Gastroesophageal sphincter (tissue), 4 donors: ENCODE results near the gene NAPEPLD. TPM values are rescaled to one million over a fixed set of nuclear protein-coding genes. Genes with fewer than 3 reads are reported as not detected.
A peak's percentile ranks its signal among the peaks of the same experiment; 100 is the strongest.
"Not testable (repeated sequence)": the region's sequence is repeated elsewhere in the genome, so short reads cannot be mapped to it uniquely, and the experiment has no call there.

Experiments
- ATAC-seq: fragments of 150-250 bp; one replicate; pipeline ENCODE4 v1.9.1; 2016; ENCODE audit warnings: mild to moderate bottlenecking, moderate library complexity
- H3K27ac ChIP-seq, 4 donors: fragments of 200-600 bp; sonication (generic) in 3 of 4; 1 replicate in 3 of 4; 2 replicates in 1 of 4; pipeline ENCODE4 v1.5.1; 2016 to 2019
- H3K27me3 ChIP-seq: fragments of 200-600 bp; sonication (generic); one replicate; pipeline ENCODE4 v1.5.1; 2019
- H3K36me3 ChIP-seq, 2 donors: fragments of 200-600 bp; sonication (generic); one replicate each; pipeline ENCODE4 v1.5.1; 2019; ENCODE audit warnings: control low read depth in 1 of 2
- H3K4me1 ChIP-seq, 3 donors: fragments of 200-600 bp; sonication (generic); 1 replicate in 2 of 3; 2 replicates in 1 of 3; pipeline ENCODE4 v1.5.1; 2016 to 2019; ENCODE audit warnings: control low read depth in 2 of 3
- H3K4me3 ChIP-seq, 2 donors: fragments of 200-600 bp; sonication (generic); one replicate each; pipeline ENCODE4 v1.5.1; 2019; ENCODE audit warnings: mild to moderate bottlenecking in 1 of 2, moderate library complexity in 1 of 2
- H3K9me3 ChIP-seq, 3 donors: fragments of 200-600 bp; sonication (generic); one replicate each; pipeline ENCODE4 v1.5.1; 2017 to 2019; ENCODE audit warnings: control low read depth in 2 of 3
- CTCF ChIP-seq, 4 experiments: fragments of 200-600 bp in 2 of 4; fragments of 450-650 bp in 2 of 4; sonication (generic) in 1 of 4; IDR thresholded peaks; one replicate each; pipeline ENCODE4 v1.5.1; 2017 to 2019; ENCODE audit warnings: antibody characterized with exemption in 4 of 4, mild to moderate bottlenecking in 2 of 4, moderate library complexity in 2 of 4
- EP300 ChIP-seq: sonication (generic); formaldehyde crosslinking; IDR thresholded peaks from one replicate; pipeline ENCODE4 v1.6.1; 2017; ENCODE audit warnings: antibody characterized with exemption, mild to moderate bottlenecking
- POLR2A ChIP-seq, 2 donors: fragments of 450-650 bp; IDR thresholded peaks; one replicate each; pipeline ENCODE4 v1.6.1; 2017; ENCODE audit warnings: antibody characterized with exemption in 2 of 2, mild to moderate bottlenecking in 2 of 2, moderate library complexity in 1 of 2
- POLR2AphosphoS5 ChIP-seq: sonication (generic); formaldehyde crosslinking; IDR thresholded peaks from one replicate; pipeline ENCODE4 v1.6.1; 2017; ENCODE audit warnings: antibody characterized with exemption
- WGBS, 2 donors: methylation state at CpG; one replicate each; pipeline ENCODE4 v1.1.5; 2018; ENCODE audit warnings: low coverage in 1 of 2; 5-methylcytosine and 5-hydroxymethylcytosine counted together
- total RNA-seq, 4 donors: library from RNA; depleted of rRNA; stranded (reverse); fragments of >200 nt; gene quantifications; one replicate each; pipeline ENCODE4 v1.1.0, GENCODE V29; 2016

The NAPEPLD gene
- total RNA-seq, 4 donors from 2014 or later, result 7.1 to 19.1 (median 7.3) TPM

GRCh38 chr7:103155331-103156024, 6.6 kb upstream of the NAPEPLD start:
- not testable (repeated sequence) for H3K4me3 ChIP-seq, H3K36me3 ChIP-seq, ATAC-seq, H3K27ac ChIP-seq, H3K27me3 ChIP-seq, H3K9me3 ChIP-seq, H3K4me1 ChIP-seq
- 86 to 95% methylated on average over 5 to 8 of the region's 8 CpGs for WGBS, 2 donors

GRCh38 chr7:103154042-103154441, 5.1 kb upstream of the NAPEPLD start:
- H3K27me3 ChIP-seq, result no peaks in the 10 kb centered on the region
- H3K4me1 ChIP-seq, result peaks cover 0 to 8% (median 0%) of the 10 kb centered on the region in 3 donors
- no peaks in the 10 kb centered on the region for H3K36me3 ChIP-seq
- WGBS, 2 donors, result 87 to 92% methylated on average over 2 to 6 of the region's 6 CpGs
- no peak for ATAC-seq
- no peak overlapping the region for H3K27ac ChIP-seq
- TF ChIP-seq CTCF (IDR thresholded peaks at IDR 0.05), result no peak
- no peak for TF ChIP-seq POLR2AphosphoS5
- no peak for TF ChIP-seq POLR2A (IDR thresholded peaks at IDR 0.05)
- no peak for TF ChIP-seq EP300
- H3K4me3 ChIP-seq, result no peak overlapping the region
- no peaks in the 10 kb centered on the region for H3K9me3 ChIP-seq

GRCh38 chr7:103152744-103153617, 4.1 kb upstream of the NAPEPLD start:
- not testable (repeated sequence) for H3K27ac ChIP-seq, H3K4me3 ChIP-seq, H3K36me3 ChIP-seq, ATAC-seq, H3K9me3 ChIP-seq, H3K27me3 ChIP-seq
- 80 to 97% methylated on average over 1 to 10 of the region's 23 CpGs for WGBS, 2 donors
- H3K4me1 ChIP-seq, result peaks cover under 1 to 13% (median 2%) of the 10 kb centered on the region in 3 donors

- WGBS, 2 donors, result 87 to 90% methylated on average over 3 to 7 of the region's 8 CpGs
- not testable (repeated sequence) for H3K36me3 ChIP-seq, H3K27me3 ChIP-seq, H3K27ac ChIP-seq, H3K4me3 ChIP-seq, ATAC-seq, H3K9me3 ChIP-seq
- peaks cover 4 to 22% (median 6%) of the 10 kb centered on the region in 3 donors for H3K4me1 ChIP-seq
Observed at GRCh38 chr7:103151993-103152676, 3.2 kb upstream of the NAPEPLD start.

GRCh38 chr7:103150192-103150591, 1.3 kb upstream of the NAPEPLD start:
- H3K9me3 ChIP-seq, result no peaks in the 10 kb centered on the region
- ATAC-seq, result no peak
- no peaks in the 10 kb centered on the region for H3K27me3 ChIP-seq
- no peaks in the 10 kb centered on the region for H3K36me3 ChIP-seq
- no peak overlapping the region for H3K4me3 ChIP-seq
- no peak overlapping the region for H3K27ac ChIP-seq
- no peak for TF ChIP-seq EP300
- no peak for TF ChIP-seq CTCF (IDR thresholded peaks at IDR 0.05)
- TF ChIP-seq POLR2AphosphoS5, result no peak
- TF ChIP-seq POLR2A (IDR thresholded peaks at IDR 0.05), result no peak
- H3K4me1 ChIP-seq, result peaks cover 4 to 41% (median 6%) of the 10 kb centered on the region in 3 donors

- peaks cover 4 to 41% (median 6%) of the 10 kb centered on the region in 3 donors for H3K4me1 ChIP-seq
- H3K36me3 ChIP-seq, result no peaks in the 10 kb centered on the region
- peak overlapping the region; percentile 67 to 74 for H3K4me3 ChIP-seq
- 87 to 93% methylated on average over 9 to 11 of the region's 11 CpGs for WGBS, 2 donors
- no peaks in the 10 kb centered on the region for H3K9me3 ChIP-seq
- ATAC-seq, result no peak
- TF ChIP-seq EP300, result no peak
- no peak for TF ChIP-seq POLR2A (IDR thresholded peaks at IDR 0.05)
- no peak for TF ChIP-seq POLR2AphosphoS5
- no peak for TF ChIP-seq CTCF (IDR thresholded peaks at IDR 0.05)
- peak overlapping the region; percentile 82 to 95 (median 94) for H3K27ac ChIP-seq
- no peaks in the 10 kb centered on the region for H3K27me3 ChIP-seq
Observed at GRCh38 chr7:103149808-103150180, 895 bp upstream of the NAPEPLD start.
